ENCODE measurements around the gene COA1. TPM values are rescaled to one million over a fixed set of nuclear protein-coding genes. Genes with fewer than 3 reads are reported as not detected.

Gene COA1
- total and polyA plus RNA-seq, 2 donors (not counting 3 experiments of a cell fraction or from before 2014, with no cell fraction given), result 38.1 to 55.1 TPM

- no TSS peak for BruUV-seq (replicated peaks)
- peaks cover 11% of the 10 kb centered on the region for H3K4me1 ChIP-seq (ENCODE audit: control insufficient read depth, extremely low read depth, insufficient read depth, low read length)
- no peaks in the 10 kb centered on the region for H4K20me1 ChIP-seq (replicated peaks; ENCODE audit: control insufficient read depth, extremely low read depth, insufficient read depth, low read length)
- FAIRE-seq, result no peak
- TF ChIP-seq GATA2 (IDR thresholded peaks at IDR 0.05; ENCODE audit: insufficient read depth, insufficient read length, low read depth, low read length) (no peak), JUN (IDR thresholded peaks at IDR 0.05; ENCODE audit: borderline replicate concordance, insufficient read depth, insufficient read length, low read depth) (no peak), POLR2A (IDR thresholded peaks at IDR 0.05; ENCODE audit: low read depth, low read length) (no peak), POLR2AphosphoS5 (IDR thresholded peaks at IDR 0.05; ENCODE audit: insufficient read depth, low read depth, low read length) (no peak), MYC (IDR thresholded peaks at IDR 0.05; ENCODE audit: low read depth, low read length) (no peak), MAX (IDR thresholded peaks at IDR 0.05; ENCODE audit: insufficient read depth, insufficient read length) (no peak), CTCF (IDR thresholded peaks at IDR 0.05; ENCODE audit: extremely low read depth in 1 of 2, insufficient read depth in 1 of 2, low read depth in 1 of 2, low read length in 2 of 2) (no peak), FOS (IDR thresholded peaks at IDR 0.05; ENCODE audit: borderline replicate concordance, insufficient read depth, low read length) (no peak)
- H3K4me2 ChIP-seq (ENCODE audit: insufficient read depth, low read length), result no peak overlapping the region
- intact Hi-C loops (cut with micrococcal nuclease) (no loop called here), dilution Hi-C loops (cut with MboI; ENCODE audit: extremely low pct_ligation_motif_present, low sequenced_read_pairs) (no loop called here)
- no peak for DNase-seq (ENCODE audit: low read depth, low spot score)
- H3K9me3 ChIP-seq (replicated peaks; ENCODE audit: control insufficient read depth, insufficient read depth, low read length), result no peaks in the 10 kb centered on the region
- H3K9me1 ChIP-seq (replicated peaks; ENCODE audit: control insufficient read depth, extremely low read depth, insufficient read depth, low read length), result no peaks in the 10 kb centered on the region
- no peaks in the 10 kb centered on the region for H3K36me3 ChIP-seq (ENCODE audit: control insufficient read depth in 2 of 2, extremely low read depth in 1 of 2, insufficient read depth in 2 of 2, low read length in 2 of 2)
- H3K4me3 ChIP-seq (replicated peaks in 1 of 3; ENCODE audit: insufficient read depth in 1 of 3, low read depth in 1 of 3, low read length in 3 of 3), result no peak overlapping the region
- H3K27ac ChIP-seq (ENCODE audit: insufficient read depth, low read depth, low read length), result no peak overlapping the region
- H3K9ac ChIP-seq (replicated peaks; ENCODE audit: extremely low read depth, insufficient read depth, low read length), result no peak overlapping the region
- H2AFZ ChIP-seq (ENCODE audit: low read depth, low read length), result no peak overlapping the region
- peaks cover 26% of the 10 kb centered on the region for H3K79me2 ChIP-seq (ENCODE audit: control insufficient read depth, insufficient read depth, low read length)
- POLR2A ChIA-PET, result interaction anchor here (0.7 kb wide), 1 partner anchor 11 kb away, joined by 3 read pairs; no protein-coding TSS in a partner anchor
- CTCF ChIA-PET, result no interaction called here
- H3K27me3 ChIP-seq (ENCODE audit: control insufficient read depth in 2 of 2, insufficient read depth in 2 of 2, low read length in 2 of 2), result no peaks in the 10 kb centered on the region
Measured at GRCh38 chr7:43677864-43678263, 51.5 kb downstream of the COA1 start.
